ENCODE results near the gene KRTAP25-1. TPM values are rescaled to one million over a fixed set of nuclear protein-coding genes. Genes with fewer than 3 reads are reported as not detected.

The KRTAP25-1 gene
- total and polyA plus RNA-seq, 3 experiments from 2014 or later = not detected

DNA sequence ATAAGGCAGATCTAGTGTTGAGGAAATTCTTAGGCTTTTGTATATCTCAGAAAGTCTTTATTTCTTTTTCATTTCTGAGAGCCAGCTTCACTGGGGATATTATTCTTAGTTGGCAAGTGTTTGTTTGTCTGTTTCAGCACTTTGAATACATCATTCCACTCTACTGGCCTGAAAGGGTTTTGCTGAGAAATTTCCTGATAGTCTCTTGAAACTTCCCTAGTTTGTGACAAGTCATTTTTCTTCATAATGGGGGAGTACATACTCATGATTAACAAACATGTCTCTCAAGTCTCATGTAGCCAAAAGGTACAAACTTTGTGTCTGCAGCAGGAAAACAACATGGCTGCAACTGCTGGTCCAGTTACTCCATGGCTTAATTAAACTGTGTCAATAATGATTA, 37.1 kb upstream of the KRTAP25-1 start:
- ChIA-PET POLR2A (no interaction called here), CTCF (no interaction called here)
- H3K27ac ChIP-seq (ENCODE audit: low read depth, low read length) = no peak overlapping the region
- DNase-seq = no peak
- peaks cover 3 to 20% (median 10%) of the 10 kb centered on the region in 5 donors for H3K9me3 Mint-ChIP-seq
- H3K9me3 ChIP-seq (ENCODE audit: low read length) = no peaks in the 10 kb centered on the region
- no peak overlapping the region for H3K4me3 Mint-ChIP-seq
- no peaks in the 10 kb centered on the region for H3K27me3 ChIP-seq (ENCODE audit: insufficient read depth, low read length, poor library complexity, severe bottlenecking)
- no peak overlapping the region for H3K27ac Mint-ChIP-seq
- H3K4me3 ChIP-seq (ENCODE audit: low read length) = no peak overlapping the region
- H3K27me3 Mint-ChIP-seq = no peaks in the 10 kb centered on the region
- H3K36me3 ChIP-seq (ENCODE audit: insufficient read depth, low read length) = no peaks in the 10 kb centered on the region
- H3K4me1 Mint-ChIP-seq = no peaks in the 10 kb centered on the region
- no peaks in the 10 kb centered on the region for H3K4me1 ChIP-seq (ENCODE audit: insufficient read depth, low read length)
- no peaks in the 10 kb centered on the region for H3K36me3 Mint-ChIP-seq

- H3K9me3 Mint-ChIP-seq = peaks cover 2 to 16% (median 8%) of the 10 kb centered on the region in 5 donors
Observed at GRCh38 chr21:30320215-30320614, 30.9 kb upstream of the KRTAP25-1 start, which contains the start of gene KRTAP26-1. KRTAP26-1 (minus strand) TSS chr21:30320315; CDS start chr21:30320035, 280 bp downstream.

DNA sequence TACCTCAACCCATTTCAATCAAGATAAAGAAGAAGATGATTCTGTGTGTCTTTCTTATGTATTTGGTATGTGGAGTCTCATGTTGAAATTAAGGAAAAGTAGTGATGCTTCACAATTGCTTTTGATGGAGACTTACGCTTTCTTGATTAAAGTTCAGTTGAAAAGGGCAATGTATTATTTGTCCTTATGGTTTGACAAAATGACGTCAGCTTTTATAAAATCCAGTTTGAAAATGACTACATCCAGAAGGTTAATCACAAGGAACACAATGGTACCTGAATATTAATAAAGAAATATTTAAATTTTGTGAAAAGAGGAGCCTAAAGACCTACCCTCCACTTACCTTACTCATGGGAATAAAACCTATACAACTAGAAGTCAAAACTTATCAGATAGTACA, 26.4 kb upstream of the KRTAP25-1 start:
- no peaks in the 10 kb centered on the region for H3K4me1 ChIP-seq (ENCODE audit: insufficient read depth, low read length)
- H3K9me3 Mint-ChIP-seq = peaks cover 2 to 9% (median 4%) of the 10 kb centered on the region in 5 donors
- DNase-seq = no peak
- POLR2A ChIA-PET = no interaction called here
- CTCF ChIA-PET = no interaction called here
- no peaks in the 10 kb centered on the region for H3K9me3 ChIP-seq (ENCODE audit: low read length)
- H3K27ac ChIP-seq (ENCODE audit: low read depth, low read length) = no peak overlapping the region
- H3K27ac Mint-ChIP-seq = no peak overlapping the region
- H3K27me3 ChIP-seq (ENCODE audit: insufficient read depth, low read length, poor library complexity, severe bottlenecking) = no peaks in the 10 kb centered on the region
- H3K4me3 ChIP-seq (ENCODE audit: low read length) = no peak overlapping the region
- H3K36me3 ChIP-seq (ENCODE audit: insufficient read depth, low read length) = no peaks in the 10 kb centered on the region
- no peak overlapping the region for H3K4me3 Mint-ChIP-seq
- no peaks in the 10 kb centered on the region for H3K4me1 Mint-ChIP-seq
- H3K27me3 Mint-ChIP-seq = no peaks in the 10 kb centered on the region
- no peaks in the 10 kb centered on the region for H3K36me3 Mint-ChIP-seq

More at GRCh38 chr21:30320215-30320614, 30.9 kb upstream of the KRTAP25-1 start, which contains the start of gene KRTAP26-1:
- Histone ChIP-seq H3K4me1 (ENCODE audit: insufficient read depth, low read length) (no peaks in the 10 kb centered on the region), H3K9me3 (ENCODE audit: low read length) (no peaks in the 10 kb centered on the region), H3K4me3 (ENCODE audit: low read length) (no peak within 1 kb of the TSS), H3K27ac (ENCODE audit: low read depth, low read length) (no peak within 1 kb of the TSS), H3K27me3 (ENCODE audit: insufficient read depth, low read length, poor library complexity, severe bottlenecking) (no peaks in the 10 kb centered on the region), H3K36me3 (ENCODE audit: insufficient read depth, low read length) (no peaks in the 10 kb centered on the region)
- DNase-seq = no peak
- Mint-ChIP-seq H3K27ac (no peak within 1 kb of the TSS), H3K27me3 (no peaks in the 10 kb centered on the region), H3K4me3 (peak within 1 kb of the TSS in 1 of 7 donors; percentile 23), H3K36me3 (no peaks in the 10 kb centered on the region), H3K4me1 (no peaks in the 10 kb centered on the region)
- ChIA-PET POLR2A (no interaction called here), CTCF (no interaction called here)

DNA sequence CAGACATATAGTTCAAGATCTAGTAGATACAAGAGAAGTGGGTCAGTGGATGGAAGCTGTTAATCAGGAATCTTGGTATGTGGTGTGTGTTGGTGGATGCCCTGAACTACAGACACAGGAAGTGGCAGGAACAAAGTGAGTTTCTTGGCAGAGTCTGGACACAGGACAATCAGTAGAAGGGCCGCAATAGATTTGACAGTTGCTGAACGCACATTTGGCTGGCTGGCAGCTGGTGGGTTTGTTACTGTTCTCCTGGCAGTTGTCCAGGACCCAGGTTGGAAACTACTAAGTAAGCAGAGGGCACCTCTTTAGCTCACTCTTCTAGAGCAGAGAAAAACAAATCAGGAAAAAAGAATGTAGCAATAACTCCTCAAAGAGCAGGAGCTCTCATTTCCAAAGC, 17.6 kb upstream of the KRTAP25-1 start:
- H3K27me3 Mint-ChIP-seq = no peaks in the 10 kb centered on the region
- H3K4me3 Mint-ChIP-seq = no peak overlapping the region
- no peak overlapping the region for H3K27ac Mint-ChIP-seq
- no peaks in the 10 kb centered on the region for H3K9me3 ChIP-seq (ENCODE audit: low read length)
- H3K4me1 Mint-ChIP-seq = no peaks in the 10 kb centered on the region
- DNase-seq = no peak
- no peak overlapping the region for H3K4me3 ChIP-seq (ENCODE audit: low read length)
- H3K36me3 Mint-ChIP-seq = no peaks in the 10 kb centered on the region
- ChIA-PET CTCF (interaction anchor here (0.9 kb wide), 1 partner anchor 10 kb away, joined by 3 read pairs; no protein-coding TSS in a partner anchor), POLR2A (no interaction called here)
- H3K4me1 ChIP-seq (ENCODE audit: insufficient read depth, low read length) = no peaks in the 10 kb centered on the region
- no peaks in the 10 kb centered on the region for H3K36me3 ChIP-seq (ENCODE audit: insufficient read depth, low read length)
- H3K27ac ChIP-seq (ENCODE audit: low read depth, low read length) = no peak overlapping the region
- H3K9me3 Mint-ChIP-seq = peaks cover 0 to 6% (median 3%) of the 10 kb centered on the region in 5 donors
- no peaks in the 10 kb centered on the region for H3K27me3 ChIP-seq (ENCODE audit: insufficient read depth, low read length, poor library complexity, severe bottlenecking)

- Histone ChIP-seq H3K4me3 (ENCODE audit: low read length) (no peak overlapping the region), H3K27ac (ENCODE audit: low read depth, low read length) (no peak overlapping the region), H3K36me3 (ENCODE audit: insufficient read depth, low read length) (no peaks in the 10 kb centered on the region), H3K9me3 (ENCODE audit: low read length) (no peaks in the 10 kb centered on the region), H3K4me1 (ENCODE audit: insufficient read depth, low read length) (no peaks in the 10 kb centered on the region), H3K27me3 (ENCODE audit: insufficient read depth, low read length, poor library complexity, severe bottlenecking) (no peaks in the 10 kb centered on the region)
- Mint-ChIP-seq H3K9me3 (peaks cover 4 to 15% (median 6%) of the 10 kb centered on the region in 5 donors), H3K4me3 (no peak overlapping the region), H3K27me3 (no peaks in the 10 kb centered on the region), H3K36me3 (no peaks in the 10 kb centered on the region), H3K4me1 (no peaks in the 10 kb centered on the region), H3K27ac (no peak overlapping the region)
- ChIA-PET CTCF (no interaction called here), POLR2A (no interaction called here)
- DNase-seq = no peak
Observed at GRCh38 chr21:30305136-30305535, 15.8 kb upstream of the KRTAP25-1 start.

DNA sequence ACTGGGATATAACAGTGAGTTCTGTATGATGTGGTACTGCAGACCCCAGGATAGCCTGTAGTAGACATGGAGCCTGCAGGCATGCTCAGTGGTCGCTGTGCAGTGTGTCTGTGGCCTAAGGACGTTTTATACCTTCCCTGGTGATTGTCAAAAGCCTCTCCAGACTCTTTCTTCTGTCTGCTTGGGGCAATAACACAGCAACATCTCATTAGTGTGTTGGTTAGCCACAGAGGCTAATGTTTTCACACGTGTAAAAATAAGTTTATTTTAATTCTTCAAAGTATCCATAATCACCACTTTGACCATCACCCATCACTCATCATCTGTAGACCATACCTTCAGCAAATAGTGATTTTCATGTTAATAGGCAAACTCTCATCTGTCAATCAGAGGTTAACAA, 6.5 kb downstream of the KRTAP25-1 start, which contains the start of gene KRTAP24-1:
TSS of gene KRTAP24-1 (minus strand) at position 101 of the 400 bp plus-strand sequence. CDS start at position 83, 18 bp downstream.
- H3K4me1 Mint-ChIP-seq = no peaks in the 10 kb centered on the region
- H3K9me3 Mint-ChIP-seq = peaks cover 0 to 2% (median 0%) of the 10 kb centered on the region in 5 donors
- Histone ChIP-seq H3K27ac (ENCODE audit: low read depth, low read length) (no peak within 1 kb of the TSS), H3K4me1 (ENCODE audit: insufficient read depth, low read length) (no peaks in the 10 kb centered on the region), H3K36me3 (ENCODE audit: insufficient read depth, low read length) (no peaks in the 10 kb centered on the region), H3K27me3 (ENCODE audit: insufficient read depth, low read length, poor library complexity, severe bottlenecking) (no peaks in the 10 kb centered on the region), H3K9me3 (ENCODE audit: low read length) (no peaks in the 10 kb centered on the region), H3K4me3 (ENCODE audit: low read length) (no peak within 1 kb of the TSS)
- ChIA-PET POLR2A (no interaction called here), CTCF (no interaction called here)
- H3K27ac Mint-ChIP-seq = peak within 1 kb of the TSS in 1 of 8 donors; percentile 78
- H3K36me3 Mint-ChIP-seq = no peaks in the 10 kb centered on the region
- no peak within 1 kb of the TSS for H3K4me3 Mint-ChIP-seq
- DNase-seq = no peak
- no peaks in the 10 kb centered on the region for H3K27me3 Mint-ChIP-seq

DNA sequence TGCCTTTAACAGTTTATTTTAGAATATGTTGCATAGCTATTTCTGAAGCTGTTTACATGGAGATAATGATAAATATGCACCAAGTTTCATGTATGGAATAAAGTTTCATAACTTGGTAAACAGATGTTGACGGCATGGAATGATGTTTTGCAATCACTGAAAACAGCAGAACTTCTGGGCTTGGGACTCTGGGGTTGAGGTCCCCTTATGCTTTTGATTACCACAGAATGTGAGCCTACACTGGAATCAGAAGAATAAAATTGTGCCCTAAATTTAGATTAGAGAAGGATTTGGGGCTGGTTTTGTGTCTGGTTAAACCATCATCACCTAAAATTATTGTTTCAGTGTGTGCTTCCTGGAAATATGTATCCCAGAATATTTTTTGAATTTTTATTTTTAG, 17.7 kb downstream of the KRTAP25-1 start:
- Histone ChIP-seq H3K27ac (ENCODE audit: low read depth, low read length) (no peak overlapping the region), H3K27me3 (ENCODE audit: insufficient read depth, low read length, poor library complexity, severe bottlenecking) (no peaks in the 10 kb centered on the region), H3K9me3 (ENCODE audit: low read length) (no peaks in the 10 kb centered on the region), H3K4me1 (ENCODE audit: insufficient read depth, low read length) (no peaks in the 10 kb centered on the region), H3K4me3 (ENCODE audit: low read length) (no peak overlapping the region), H3K36me3 (ENCODE audit: insufficient read depth, low read length) (no peaks in the 10 kb centered on the region)
- H3K4me3 Mint-ChIP-seq = no peak overlapping the region
- ChIA-PET POLR2A (no interaction called here), CTCF (no interaction called here)
- H3K27me3 Mint-ChIP-seq = no peaks in the 10 kb centered on the region
- H3K36me3 Mint-ChIP-seq = peaks cover 0 to 6% (median 0%) of the 10 kb centered on the region in 3 donors
- DNase-seq = no peak
- no peak overlapping the region for H3K27ac Mint-ChIP-seq
- peaks cover 0 to 7% (median 2%) of the 10 kb centered on the region in 5 donors for H3K9me3 Mint-ChIP-seq
- no peaks in the 10 kb centered on the region for H3K4me1 Mint-ChIP-seq

- Histone ChIP-seq H3K27me3 (ENCODE audit: insufficient read depth, low read length, poor library complexity, severe bottlenecking) (no peaks in the 10 kb centered on the region), H3K4me3 (ENCODE audit: low read length) (no peak overlapping the region), H3K9me3 (ENCODE audit: low read length) (no peaks in the 10 kb centered on the region), H3K27ac (ENCODE audit: low read depth, low read length) (no peak overlapping the region), H3K36me3 (ENCODE audit: insufficient read depth, low read length) (no peaks in the 10 kb centered on the region), H3K4me1 (ENCODE audit: insufficient read depth, low read length) (no peaks in the 10 kb centered on the region)
- H3K27ac Mint-ChIP-seq = no peak overlapping the region
- H3K4me3 Mint-ChIP-seq = no peak overlapping the region
- peaks cover 0 to 7% (median 2%) of the 10 kb centered on the region in 5 donors for H3K9me3 Mint-ChIP-seq
- no peaks in the 10 kb centered on the region for H3K27me3 Mint-ChIP-seq
- ChIA-PET CTCF (no interaction called here), POLR2A (no interaction called here)
- no peak for DNase-seq
- no peaks in the 10 kb centered on the region for H3K4me1 Mint-ChIP-seq
- H3K36me3 Mint-ChIP-seq = peaks cover 0 to 6% (median 0%) of the 10 kb centered on the region in 3 donors
Observed at GRCh38 chr21:30271156-30271555, 18.2 kb downstream of the KRTAP25-1 start.
